ENCODE measurements around the gene CDON. TPM values are rescaled to one million over a fixed set of nuclear protein-coding genes. Genes with fewer than 3 reads are reported as not detected.

CDON gene
- total RNA-seq, 2 donors from 2014 or later, result 2.3 to 10.5 TPM

- Histone ChIP-seq H3K9ac (ENCODE audit: low read depth in 2 of 2, low read length in 2 of 2) (no peak overlapping the region), H3K27ac (no peak overlapping the region), H3K4me3 (no peak overlapping the region), H3K4me1 (no peaks in the 10 kb centered on the region), H3K9me3 (no peaks in the 10 kb centered on the region), H3K27me3 (no peaks in the 10 kb centered on the region), H3K36me3 (no peaks in the 10 kb centered on the region)
- intact Hi-C loops (cut with DNase I), result no loop called here
- no peak for DNase-seq
- TF ChIP-seq CTCF (IDR thresholded peaks at IDR 0.05), result no peak
These were observed 53.7 kb downstream of the CDON start for GRCh38 chr11:126008956-126009355.

GRCh38 chr11:126007238-126007637 lies 55.4 kb downstream of the CDON start:
- Histone ChIP-seq H3K36me3 (no peaks in the 10 kb centered on the region), H3K4me1 (no peaks in the 10 kb centered on the region), H3K9me3 (no peaks in the 10 kb centered on the region), H3K4me3 (no peak overlapping the region), H3K27me3 (no peaks in the 10 kb centered on the region), H3K27ac (no peak overlapping the region), H3K9ac (ENCODE audit: low read depth in 2 of 2, low read length in 2 of 2) (no peak overlapping the region)
- no peak for DNase-seq
- intact Hi-C loops (cut with DNase I), result no loop called here
- no peak for TF ChIP-seq CTCF (IDR thresholded peaks at IDR 0.05)

GRCh38 chr11:126006068-126006467 lies 56.6 kb downstream of the CDON start:
- H3K9me3 ChIP-seq, result no peaks in the 10 kb centered on the region
- no peaks in the 10 kb centered on the region for H3K27me3 ChIP-seq
- no peak overlapping the region for H3K4me3 ChIP-seq
- no peaks in the 10 kb centered on the region for H3K4me1 ChIP-seq
- no peaks in the 10 kb centered on the region for H3K36me3 ChIP-seq
- no peak for DNase-seq
- H3K9ac ChIP-seq (ENCODE audit: low read depth in 2 of 2, low read length in 2 of 2), result no peak overlapping the region
- TF ChIP-seq CTCF (IDR thresholded peaks at IDR 0.05), result no peak
- H3K27ac ChIP-seq, result no peak overlapping the region
- intact Hi-C loops (cut with DNase I), result no loop called here

- DNase-seq, result no peak
- Histone ChIP-seq H3K4me3 (no peak overlapping the region), H3K4me1 (no peaks in the 10 kb centered on the region), H3K36me3 (no peaks in the 10 kb centered on the region), H3K27me3 (no peaks in the 10 kb centered on the region), H3K9me3 (no peaks in the 10 kb centered on the region), H3K9ac (ENCODE audit: low read depth in 2 of 2, low read length in 2 of 2) (no peak overlapping the region), H3K27ac (no peak overlapping the region)
- TF ChIP-seq CTCF (IDR thresholded peaks at IDR 0.05), result no peak
- intact Hi-C loops (cut with DNase I), result no loop called here
These were observed 60.5 kb downstream of the CDON start for GRCh38 chr11:126002181-126002580.

DNA sequence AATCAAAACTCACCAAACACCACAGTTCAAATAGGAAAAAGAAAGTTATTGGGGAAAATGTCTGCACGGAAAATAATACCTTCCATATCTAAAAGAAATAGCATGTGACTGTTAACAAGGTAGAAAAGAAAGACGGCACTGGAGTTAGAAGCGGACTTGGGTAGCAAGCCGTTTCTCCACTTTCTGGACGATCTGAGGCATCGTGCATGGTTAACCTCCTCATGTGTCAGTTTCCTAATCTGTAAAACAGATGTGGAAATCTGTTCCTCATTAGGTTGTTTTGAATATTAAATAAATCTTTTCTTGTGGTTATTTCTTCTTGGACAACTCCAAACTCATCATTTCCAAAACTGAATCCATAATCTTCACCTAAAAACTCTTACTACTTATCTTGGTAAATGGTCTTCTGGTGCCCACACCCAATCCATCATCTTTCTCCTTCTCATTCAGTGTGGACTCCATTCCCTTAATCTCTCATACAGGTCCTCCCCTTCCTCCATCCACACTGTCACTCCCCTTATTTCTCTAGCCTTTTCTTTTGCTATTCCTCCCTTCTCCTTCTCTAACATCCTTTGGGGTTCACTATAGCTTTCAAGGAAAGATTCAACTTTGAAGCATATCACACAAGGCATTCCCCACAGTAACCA lies 63.3 kb downstream of the CDON start:
- no peaks in the 10 kb centered on the region for H3K27me3 ChIP-seq
- DNase-seq, result no peak
- H3K9me3 ChIP-seq, result no peaks in the 10 kb centered on the region
- H3K4me1 ChIP-seq, result no peaks in the 10 kb centered on the region
- no peak overlapping the region for H3K9ac ChIP-seq (ENCODE audit: low read depth in 2 of 2, low read length in 2 of 2)
- no peak overlapping the region for H3K27ac ChIP-seq
- H3K36me3 ChIP-seq, result no peaks in the 10 kb centered on the region
- H3K4me3 ChIP-seq, result no peak overlapping the region
- no peak for TF ChIP-seq CTCF (IDR thresholded peaks at IDR 0.05)
- intact Hi-C loops (cut with DNase I), result no loop called here
